HG03139 (cell line): ENCODE measurements around the gene MTURN.
"Not testable (repeated sequence)": the region's sequence is repeated elsewhere in the genome, so short reads cannot be mapped to it uniquely, and the experiment has no call there.

Experiments
- ATAC-seq: cut with Tn5 transposase; IDR thresholded peaks from one replicate; pipeline ENCODE4 v1.9.1; 2021; ENCODE audit not compliant: unreplicated experiment

Gene MTURN

DNA sequence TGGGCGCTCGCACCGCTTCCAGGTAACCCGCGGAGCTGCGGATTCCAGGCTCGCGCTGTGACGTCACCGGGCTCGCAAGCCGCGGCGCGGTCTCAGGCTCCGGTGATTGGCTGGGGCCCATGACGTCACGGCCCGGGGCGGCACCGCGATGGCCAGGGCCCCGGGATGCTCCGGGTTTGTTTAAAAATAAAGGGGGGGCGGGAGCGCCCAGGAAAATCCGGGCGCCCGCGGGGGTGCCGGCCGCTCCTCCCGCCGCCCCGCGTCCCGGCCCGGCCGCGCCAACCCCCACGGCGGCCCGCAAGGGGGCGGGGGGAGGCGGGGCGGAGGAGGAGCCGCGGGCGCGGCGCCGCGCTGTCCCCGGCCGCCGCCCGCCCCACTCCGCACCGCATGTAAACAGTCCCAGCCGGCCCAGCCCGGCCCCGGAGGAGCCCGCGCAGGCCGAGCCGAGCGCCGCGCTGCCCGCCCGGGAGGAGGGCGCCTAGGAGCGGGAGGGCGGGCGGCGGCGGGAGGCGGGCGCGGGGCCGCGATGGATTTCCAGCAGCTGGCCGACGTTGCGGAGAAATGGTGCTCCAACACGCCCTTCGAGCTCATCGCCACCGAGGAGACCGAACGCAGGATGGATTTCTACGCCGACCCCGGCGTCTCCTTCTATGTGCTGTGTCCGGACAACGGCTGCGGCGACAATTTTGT is at the start of gene MTURN:
Gene MTURN, plus strand, starts transcription at position 376 of the 690 bp plus-strand sequence. Its CDS starts 151 bp downstream, at position 527.
- peak; percentile 69 for ATAC-seq

DNA sequence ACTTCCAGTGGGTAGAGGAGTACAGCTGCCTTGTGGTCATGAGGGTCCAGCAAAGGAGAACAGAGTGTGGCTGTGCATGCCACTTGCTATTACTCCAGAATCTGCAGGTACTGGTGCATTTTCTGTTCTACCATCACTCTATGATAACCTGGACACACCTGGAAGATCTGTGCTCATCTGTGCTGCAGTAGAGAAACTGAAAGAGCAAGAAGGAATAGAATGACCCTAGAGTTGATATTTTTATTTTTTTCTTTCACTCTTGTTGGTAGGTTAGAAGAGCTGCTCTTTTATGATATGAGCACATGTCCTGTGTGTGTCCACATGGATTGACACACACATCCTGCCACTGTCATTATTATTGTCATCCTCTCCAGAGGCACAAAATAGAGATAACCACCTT is 48.3 kb upstream of the MTURN start:
- ATAC-seq = no peak

DNA sequence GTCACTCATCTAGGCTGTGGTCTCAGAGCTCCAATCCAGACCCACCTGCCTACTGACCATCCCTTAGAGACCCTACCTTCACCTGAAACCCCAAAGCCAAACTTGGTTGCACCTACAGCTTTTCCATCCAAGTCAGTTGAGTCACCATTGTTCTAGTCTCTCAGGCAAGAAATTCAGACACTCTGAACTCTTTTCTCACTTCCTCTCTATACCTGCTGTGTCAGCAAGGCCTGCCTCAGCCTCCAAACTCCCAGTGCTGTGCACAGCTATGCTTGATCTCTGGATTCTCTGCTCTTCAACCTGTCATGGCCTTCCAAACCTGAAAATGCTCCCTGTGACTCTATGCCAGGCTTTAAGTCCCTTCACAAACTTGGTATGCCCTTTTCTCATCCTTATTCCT is 47.4 kb upstream of the MTURN start:
- ATAC-seq = no peak

DNA sequence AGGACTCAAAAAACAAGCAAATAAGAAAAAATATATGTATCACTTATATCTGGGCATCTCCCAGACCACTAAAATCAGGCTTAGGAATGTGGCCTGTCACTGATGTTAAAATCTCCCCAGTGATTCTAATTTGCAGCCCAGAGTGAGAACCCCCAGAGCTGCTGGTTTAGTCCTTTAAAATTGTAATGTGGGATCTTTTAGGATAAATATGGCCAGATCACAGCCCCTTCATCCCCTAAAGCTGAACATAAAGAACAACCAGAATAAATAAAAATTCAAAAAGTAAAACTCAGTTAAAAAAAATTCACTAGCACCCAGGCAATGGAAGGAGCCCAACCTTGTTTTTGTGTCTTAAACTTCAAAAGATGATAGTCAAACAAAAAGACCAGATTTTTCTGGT is 46.4 kb upstream of the MTURN start:
- no peak for ATAC-seq

DNA sequence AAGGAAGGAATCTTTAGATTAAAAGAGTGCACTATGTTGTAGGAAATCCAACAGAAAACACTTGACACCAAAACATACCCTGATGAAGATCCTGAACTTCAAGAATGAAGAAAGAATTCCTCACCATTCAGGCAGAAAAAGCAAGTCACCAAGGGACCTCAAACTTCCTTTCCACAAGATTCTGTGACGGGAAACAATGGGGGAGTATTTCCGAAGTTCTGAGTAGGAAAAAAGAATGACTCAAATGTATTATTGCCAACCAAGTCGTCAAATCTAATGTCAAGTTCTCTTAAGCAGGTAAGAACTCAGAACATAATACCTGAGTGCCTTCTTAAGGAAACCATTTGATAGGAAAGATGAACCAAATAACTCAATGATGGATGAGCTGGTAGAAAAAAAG is 44.7 kb upstream of the MTURN start:
- ATAC-seq = no peak

DNA sequence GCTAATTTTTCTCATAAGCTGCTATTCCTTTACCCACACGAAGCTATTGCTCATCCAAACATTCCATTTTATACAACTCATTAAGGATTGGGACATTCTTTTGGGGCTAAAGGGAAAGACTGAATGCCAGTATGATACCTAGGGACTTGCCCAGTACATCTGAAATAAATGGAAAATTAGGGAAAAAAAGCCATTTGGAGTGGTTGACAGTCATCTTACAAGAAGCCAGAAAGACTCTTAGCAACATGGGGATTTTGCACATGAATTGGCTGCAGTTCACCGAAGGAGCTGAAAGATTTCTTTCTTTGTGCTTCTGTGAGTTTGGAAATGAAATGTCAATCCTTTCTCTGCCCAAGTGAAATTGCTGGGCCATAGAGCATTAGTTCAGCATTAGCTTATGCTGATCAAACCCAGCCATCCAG is 43.3 kb upstream of the MTURN start:
- no peak for ATAC-seq

DNA sequence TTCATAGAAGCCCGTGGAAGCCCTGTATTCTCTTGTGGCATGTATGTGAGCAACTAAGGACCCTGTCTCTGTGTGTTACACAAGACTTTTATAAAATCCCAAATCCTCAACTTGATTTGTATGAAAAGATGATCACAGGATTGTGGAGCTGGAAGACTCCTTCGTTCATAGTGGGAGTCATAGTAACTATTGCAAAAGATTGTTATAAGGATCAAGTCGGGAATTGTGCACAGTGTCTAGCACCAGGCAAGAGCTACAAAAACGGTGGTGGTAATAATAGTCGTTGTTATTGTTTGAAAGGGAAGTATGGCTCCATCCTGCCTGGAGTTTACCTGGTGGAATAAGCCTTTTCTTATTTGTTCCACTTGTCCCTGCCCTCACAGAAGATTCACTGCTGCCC is 42.8 kb upstream of the MTURN start:
- no peak for ATAC-seq

DNA sequence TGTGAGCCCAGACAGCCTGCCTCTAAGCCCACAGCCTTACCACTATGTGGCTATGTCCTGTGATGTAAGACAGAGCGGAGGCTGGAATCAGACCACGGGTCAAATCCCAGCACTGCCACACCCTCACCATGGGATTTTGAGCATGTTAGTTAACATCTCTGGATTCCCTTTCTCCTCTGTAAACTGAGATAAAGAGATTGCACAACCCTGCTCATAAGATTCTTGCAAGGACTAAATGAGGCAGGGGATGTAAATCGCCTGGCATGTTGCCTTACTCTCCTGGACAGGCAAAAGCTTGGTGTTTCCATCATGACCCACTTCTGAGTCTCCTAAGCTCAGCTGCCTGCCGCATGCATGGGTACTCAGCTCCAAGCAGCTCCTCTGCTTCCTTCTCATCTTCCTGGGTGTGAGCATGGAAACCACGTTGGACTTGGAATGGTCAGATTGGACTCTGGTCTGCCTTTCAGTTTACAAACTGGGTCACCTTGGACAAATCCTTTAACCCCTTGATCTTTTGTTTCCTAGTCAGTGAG is 41.3 kb upstream of the MTURN start:
- ATAC-seq = no peak

DNA sequence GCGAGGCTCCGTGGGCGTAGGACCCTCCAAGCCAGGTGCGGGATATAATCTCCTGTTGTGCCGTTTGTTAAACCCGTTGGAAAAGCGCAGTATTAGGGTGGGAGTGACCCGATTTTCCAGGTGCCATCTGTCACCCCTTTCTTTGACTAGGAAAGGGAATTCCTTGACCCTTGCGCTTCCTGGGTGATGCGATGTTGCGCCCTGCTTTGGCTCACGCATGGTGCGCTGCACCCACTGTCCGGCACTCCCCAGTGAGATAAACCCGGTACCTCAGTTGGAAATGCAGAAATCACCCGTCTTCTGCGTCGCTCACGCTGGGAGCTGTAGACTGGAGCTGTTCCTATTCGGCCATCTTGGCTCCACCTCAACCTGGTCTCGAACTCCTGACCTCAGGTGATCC is 36.2 kb upstream of the MTURN start:
- ATAC-seq = not testable (repeated sequence)

DNA sequence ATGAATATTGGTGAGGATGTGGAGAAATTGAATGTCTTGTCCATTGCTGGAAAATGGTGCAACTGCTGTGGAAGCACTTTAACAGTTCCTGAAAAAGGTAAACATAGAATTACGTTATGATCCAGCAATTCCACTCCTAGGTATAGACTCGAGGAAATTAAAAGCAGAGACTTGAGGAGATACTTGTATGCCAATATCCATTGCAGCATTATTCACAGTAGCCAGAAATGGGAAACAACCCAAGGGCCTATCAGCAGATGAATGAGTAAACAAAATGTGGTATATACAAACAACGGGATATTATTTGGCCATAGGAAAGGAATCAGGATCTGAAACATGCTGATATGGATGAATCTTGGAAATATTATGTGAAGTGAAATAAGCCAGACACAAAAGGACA is 32.5 kb upstream of the MTURN start:
- no peak for ATAC-seq

DNA sequence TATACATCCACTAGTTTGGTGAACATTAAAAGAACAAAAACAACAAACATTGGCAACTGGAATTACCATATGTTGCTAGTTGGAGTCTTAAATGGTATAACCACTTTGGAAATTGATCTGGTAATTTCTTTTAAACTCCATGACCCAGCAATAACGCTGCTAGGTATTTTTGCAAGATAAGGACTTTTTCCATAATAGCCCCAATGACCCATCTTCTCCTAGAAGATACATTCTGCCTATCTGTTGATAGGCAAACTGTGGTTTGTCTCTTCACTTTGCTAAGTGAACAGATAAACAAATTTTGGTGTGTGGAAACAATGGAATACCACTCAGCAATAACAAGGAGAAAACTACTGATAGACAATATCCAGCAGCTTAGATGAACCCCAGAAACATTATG is 30.6 kb upstream of the MTURN start:
- ATAC-seq = no peak

DNA sequence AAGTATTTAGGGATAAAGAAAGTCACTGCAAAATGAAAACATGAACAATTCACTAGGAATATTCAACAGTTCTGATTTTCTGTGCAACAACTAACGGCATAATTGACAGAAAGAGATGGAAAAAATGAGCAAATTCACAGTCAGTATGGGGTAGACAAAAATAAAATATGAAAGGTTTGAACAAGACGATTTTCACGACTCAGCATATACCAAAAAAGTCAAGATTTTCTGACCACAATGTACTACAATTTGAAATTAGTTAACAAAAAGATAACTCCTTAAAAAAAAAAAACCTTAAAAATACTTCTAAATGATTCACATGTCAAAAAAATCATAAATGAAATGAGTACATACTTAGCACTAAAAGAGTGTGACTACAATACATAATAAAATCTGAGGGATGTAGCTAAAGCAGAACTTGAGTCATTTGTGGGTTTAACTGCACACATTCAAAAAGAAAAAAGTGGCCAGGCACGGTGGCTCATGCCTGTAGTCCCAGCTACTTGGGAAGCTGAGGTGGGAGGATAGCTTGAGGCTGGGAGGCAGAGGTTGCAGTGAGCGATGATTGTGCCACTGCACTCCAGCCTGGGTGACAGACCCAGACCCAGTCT is 22.6 kb upstream of the MTURN start:
- no peak for ATAC-seq

DNA sequence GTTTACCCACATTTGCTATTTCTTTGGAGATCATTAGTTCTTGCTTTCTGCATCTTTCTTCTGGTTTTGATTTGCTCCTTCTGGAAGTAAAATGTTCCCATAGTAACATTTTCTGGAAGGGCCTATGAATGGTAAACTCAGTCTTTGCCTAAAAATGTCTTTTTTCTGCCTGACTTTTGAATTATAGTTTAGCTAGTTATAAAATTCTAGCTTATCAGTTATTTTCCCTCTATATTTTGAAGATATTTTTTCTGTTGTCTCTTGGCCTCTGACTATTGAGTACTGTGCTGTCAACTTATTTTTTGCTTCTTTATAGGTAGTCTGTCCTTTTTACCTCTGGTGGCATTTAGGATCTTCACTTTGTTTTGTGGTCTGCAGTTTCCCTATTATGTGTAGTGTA is 21.6 kb upstream of the MTURN start:
- ATAC-seq = no peak

DNA sequence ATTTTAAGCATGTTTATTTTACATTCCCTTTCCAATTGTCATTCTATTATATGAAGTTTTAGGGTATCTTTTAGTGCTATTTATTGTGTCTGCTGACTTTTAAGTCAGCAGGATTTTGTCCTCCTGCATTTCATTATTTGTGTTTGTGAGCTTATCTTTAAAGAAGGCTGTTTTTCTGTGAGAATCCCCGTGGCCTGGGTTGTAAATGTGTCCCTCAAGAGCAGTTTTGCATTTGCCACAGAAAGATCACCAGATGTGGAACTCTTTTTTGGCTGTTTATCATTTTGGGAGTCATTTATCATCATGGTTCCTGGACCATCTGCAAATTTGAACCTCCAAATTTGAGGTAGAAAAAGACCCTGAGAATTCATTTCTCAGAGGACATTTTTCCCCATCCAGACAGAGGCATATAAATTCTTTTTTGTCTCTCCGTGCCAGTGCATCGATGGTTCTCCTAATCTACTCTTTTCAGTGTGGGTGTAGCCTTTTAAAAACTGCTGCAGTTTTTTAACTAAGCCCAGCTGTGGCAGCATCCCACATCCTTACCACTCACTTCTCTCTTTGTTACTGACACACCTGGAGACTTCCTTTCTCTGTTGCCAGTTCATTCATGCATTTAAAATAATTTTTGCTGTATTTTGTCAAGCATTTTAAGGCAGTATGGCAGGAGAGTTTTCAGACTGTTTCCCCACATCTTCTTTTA is 20.1 kb upstream of the MTURN start:
- no peak for ATAC-seq

DNA sequence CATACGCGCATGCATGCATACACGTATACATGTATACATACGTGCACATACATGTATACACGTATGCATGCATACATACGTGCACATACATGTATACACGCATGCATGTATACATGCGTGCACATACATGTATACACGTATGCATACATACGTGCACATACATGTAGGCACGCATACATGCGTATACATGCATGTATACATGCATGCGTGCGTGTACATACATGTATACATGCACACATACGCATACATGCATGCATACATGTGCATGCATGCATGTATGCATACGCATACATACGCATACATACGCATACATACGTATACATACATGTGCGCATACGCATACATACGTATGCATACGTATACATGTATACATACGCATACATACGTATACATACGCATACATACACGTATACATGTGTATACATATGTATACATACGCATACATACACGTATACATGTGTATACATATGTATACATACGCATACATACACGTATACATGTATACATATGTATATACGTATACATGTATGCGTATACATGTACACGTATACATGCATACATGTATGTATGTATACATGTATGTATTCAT is 19.0 kb upstream of the MTURN start:
- no peak for ATAC-seq

DNA sequence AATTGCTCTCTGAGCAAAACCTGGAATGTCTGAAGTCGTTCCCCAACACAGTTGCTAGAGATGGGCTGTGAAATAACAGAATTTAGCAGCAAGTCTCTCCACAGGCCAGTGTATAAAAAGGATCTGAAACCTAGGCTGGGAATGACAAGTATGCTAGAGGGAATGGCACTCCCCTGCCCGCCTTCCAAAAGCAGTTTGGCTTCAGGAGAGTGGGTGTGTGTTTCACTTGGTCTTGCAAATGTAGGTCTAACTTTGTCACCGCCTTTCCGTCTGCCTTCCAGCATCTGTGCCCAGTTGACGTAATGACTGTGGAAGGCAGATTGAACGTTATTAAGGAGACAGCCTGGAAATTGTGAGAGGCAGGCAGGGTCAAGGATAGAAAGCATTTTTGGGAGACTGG is 18.0 kb upstream of the MTURN start:
- ATAC-seq = no peak

DNA sequence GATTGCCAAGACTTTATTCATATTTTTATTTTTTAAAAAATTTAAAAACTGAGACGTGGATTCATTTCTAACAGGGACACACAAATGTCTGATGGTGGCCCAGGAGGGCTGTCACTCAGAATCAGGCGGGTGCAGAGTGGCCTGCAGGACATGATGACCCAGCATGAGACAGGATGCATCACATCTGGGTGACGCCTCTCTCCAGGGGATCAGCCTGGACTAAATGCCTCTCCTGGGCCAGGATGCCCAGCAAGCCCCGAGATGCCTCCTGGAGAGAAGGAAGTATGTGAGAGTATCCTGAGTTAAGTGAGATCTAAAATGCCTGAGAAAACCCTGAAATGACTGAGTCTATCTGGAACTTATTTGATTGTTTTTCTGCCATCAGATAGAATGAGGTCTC is 16.9 kb upstream of the MTURN start:
- ATAC-seq = no peak

DNA sequence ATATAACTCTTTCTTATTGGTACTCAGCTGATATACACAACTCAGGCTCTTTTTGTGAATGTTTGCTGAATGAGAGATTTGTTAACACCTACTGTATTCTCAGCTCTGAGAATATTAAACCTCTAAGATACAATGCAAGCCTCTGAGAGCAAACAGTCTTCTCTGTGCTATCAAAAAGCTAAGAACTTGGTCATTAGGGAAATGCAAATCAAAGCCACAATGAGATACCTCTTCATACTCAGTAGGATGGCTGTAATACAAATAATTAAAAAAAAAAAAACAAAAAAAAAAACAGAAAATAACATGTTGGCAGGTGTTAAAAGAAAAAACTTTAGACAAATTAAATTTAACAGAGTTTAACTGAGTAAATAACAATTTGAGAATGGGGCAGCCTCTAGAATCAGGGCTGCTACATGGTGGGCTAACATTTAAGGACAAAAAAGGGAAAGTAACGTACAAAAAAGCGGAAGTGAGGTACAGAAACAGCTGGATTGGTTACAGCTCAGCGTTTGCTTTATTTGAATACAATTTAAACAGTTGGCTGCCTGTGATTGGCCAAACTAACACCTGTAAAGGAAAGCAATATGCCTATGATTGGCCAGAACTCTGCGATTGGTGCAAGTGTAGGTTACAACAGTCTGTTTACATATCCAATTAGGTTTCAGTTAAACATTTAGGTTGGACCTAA is 14.8 kb upstream of the MTURN start:
- no peak for ATAC-seq

DNA sequence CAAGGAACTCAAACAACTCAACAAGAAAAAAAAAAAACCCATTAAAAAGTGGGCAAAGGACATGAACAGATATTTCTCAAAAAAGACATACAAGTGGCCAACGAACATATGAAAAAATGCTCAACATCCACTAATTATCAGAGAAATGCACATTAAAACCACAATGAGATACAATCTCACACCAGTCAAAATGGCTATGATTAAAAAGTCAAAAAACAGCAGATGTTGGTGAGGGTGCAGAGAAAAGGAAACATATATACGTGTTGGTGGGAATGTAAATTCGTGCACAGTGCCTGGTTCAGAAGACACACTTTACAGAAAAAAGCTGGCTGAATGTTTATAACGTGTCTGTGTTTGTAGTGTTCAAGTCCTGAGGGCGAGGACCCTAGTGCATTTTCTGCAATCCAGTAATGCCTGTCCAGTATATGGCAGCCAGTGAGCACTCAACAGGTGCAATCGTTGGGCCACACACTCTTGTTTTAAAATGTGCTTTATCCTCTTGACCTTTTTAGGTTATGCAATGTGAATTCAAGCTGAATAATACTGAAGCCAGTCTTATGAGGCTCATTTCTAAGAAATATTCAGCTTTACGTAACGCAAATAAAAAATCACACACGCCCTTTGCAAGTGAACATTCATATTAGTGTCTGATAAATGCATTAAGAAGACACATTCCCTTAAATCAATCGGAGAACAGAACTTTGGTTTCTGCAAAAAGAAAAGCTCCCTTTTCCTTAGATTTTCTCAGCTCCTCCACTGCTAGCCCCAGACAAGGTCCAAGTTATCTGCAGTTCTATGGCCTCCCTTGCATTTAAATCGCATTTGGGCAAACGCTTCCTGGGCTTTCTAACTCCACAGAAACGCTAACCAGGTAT is 813 bp upstream of the MTURN start:
- ATAC-seq = no peak
